ENCODE measurements around the gene RTF1.
"Not testable (repeated sequence)": the region's sequence is repeated elsewhere in the genome, so short reads cannot be mapped to it uniquely, and the experiment has no call there.

The RTF1 gene

DNA sequence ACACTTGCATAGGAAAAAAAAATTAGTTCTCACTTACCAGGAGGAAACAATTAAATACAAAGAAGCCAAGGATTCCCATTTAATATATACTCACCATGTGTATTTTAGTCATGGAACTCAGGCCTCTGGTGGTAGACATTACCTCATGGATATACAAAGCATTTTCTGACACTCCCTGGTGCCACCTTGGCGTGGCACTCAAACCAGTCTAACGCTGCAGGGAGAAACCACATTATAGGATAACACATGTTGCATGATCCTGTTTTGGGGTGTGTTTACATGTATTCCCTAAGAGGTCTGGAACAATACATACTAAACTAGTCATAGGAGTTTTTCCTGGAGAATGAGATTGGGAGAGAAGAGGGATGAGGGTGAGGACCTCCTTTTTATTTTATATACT is 5.9 kb upstream of the RTF1 start:
- H3K27me3 ChIP-seq (ENCODE audit: control insufficient read depth, insufficient read depth, low read length), result no peaks in the 10 kb centered on the region
- no peak overlapping the region for H3K27ac ChIP-seq (ENCODE audit: low read depth, low read length)
- no peaks in the 10 kb centered on the region for H3K36me3 ChIP-seq (ENCODE audit: control insufficient read depth, insufficient read depth, low read length)
- no peak overlapping the region for H3K9ac ChIP-seq (ENCODE audit: low read length)
- H3K9me3 ChIP-seq (ENCODE audit: control insufficient read depth, insufficient read depth, low read depth, low read length), result no peaks in the 10 kb centered on the region
- H3K4me3 ChIP-seq (ENCODE audit: low read depth, low read length), result no peak overlapping the region
- H3K4me1 ChIP-seq (ENCODE audit: control insufficient read depth, insufficient read depth, low read length), result no peaks in the 10 kb centered on the region

DNA sequence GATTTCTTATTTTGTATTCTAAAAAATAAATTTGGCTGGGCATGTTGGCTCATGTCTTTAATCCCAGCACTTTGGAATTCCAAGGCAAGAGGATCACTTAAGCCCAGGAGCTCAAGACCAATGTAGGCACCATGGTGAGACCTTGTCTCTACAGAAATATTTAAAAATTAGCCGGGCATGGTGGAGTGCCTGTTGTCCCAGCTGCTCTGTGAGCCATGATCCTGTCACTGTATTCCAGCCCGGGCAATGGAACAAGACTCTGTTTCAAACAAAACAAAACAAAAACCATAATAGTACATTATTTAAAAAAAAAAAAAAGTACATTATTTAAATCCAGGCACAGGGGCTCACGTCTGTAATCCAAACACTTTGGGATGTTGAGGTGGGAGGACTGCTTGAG is 5.5 kb upstream of the RTF1 start:
- H3K27me3 ChIP-seq (ENCODE audit: control insufficient read depth, insufficient read depth, low read length), result no peaks in the 10 kb centered on the region
- H3K9me3 ChIP-seq (ENCODE audit: control insufficient read depth, insufficient read depth, low read depth, low read length), result no peaks in the 10 kb centered on the region
- H3K27ac ChIP-seq (ENCODE audit: low read depth, low read length), result no peak overlapping the region
- H3K4me3 ChIP-seq (ENCODE audit: low read depth, low read length), result no peak overlapping the region
- no peaks in the 10 kb centered on the region for H3K36me3 ChIP-seq (ENCODE audit: control insufficient read depth, insufficient read depth, low read length)
- no peaks in the 10 kb centered on the region for H3K4me1 ChIP-seq (ENCODE audit: control insufficient read depth, insufficient read depth, low read length)
- H3K9ac ChIP-seq (ENCODE audit: low read length), result no peak overlapping the region

- Histone ChIP-seq H3K36me3 (ENCODE audit: control insufficient read depth, insufficient read depth, low read length) (no peaks in the 10 kb centered on the region), H3K27ac (ENCODE audit: low read depth, low read length) (no peak overlapping the region), H3K9me3 (ENCODE audit: control insufficient read depth, insufficient read depth, low read depth, low read length) (no peaks in the 10 kb centered on the region), H3K4me3 (ENCODE audit: low read depth, low read length) (peak overlapping the region; percentile 95), H3K27me3 (ENCODE audit: control insufficient read depth, insufficient read depth, low read length) (no peaks in the 10 kb centered on the region), H3K4me1 (ENCODE audit: control insufficient read depth, insufficient read depth, low read length) (no peaks in the 10 kb centered on the region), H3K9ac (ENCODE audit: low read length) (peak overlapping the region; percentile 80)
Observed at GRCh38 chr15:41416128-41416741, 660 bp upstream of the RTF1 start.

DNA sequence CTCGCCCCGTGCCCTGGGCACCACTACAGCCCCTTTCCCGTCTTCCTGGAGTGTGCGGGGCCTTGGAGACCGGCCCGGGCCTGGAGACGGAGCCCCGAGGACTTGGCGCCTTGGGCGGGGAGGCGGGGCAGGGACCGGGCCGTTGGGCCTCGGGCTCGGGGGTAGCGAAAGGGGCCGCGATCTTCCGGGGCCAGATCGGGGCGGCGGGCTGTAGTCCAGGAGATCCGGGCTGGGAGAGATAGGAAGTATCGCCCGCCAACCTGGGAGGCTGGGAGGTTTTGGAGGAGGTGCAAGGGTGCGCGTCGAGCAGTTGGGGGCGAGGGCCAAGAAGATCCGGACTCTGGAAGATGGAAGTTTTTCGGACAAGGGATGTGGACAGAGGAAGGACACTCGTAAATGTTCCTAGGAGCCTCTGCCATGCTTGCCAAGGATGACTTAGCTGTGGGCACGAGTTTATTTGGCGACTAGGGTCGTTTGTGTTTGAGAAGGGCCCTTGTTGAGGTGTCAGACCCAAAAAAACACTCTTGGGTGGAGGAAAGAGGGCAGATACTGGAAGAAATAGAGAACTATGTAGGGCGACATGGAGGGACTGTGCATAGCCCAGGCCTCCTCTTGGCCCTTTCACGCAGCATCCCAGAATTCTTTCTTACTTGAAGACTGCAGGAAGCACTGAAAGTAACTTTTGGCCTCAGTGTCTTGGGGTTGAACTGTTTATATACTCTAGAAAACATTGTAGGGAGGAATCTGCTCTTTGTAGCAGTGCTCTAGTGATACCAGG is 712 bp downstream of the RTF1 start:
- H3K27me3 ChIP-seq (ENCODE audit: control insufficient read depth, insufficient read depth, low read length), result no peaks in the 10 kb centered on the region
- peak overlapping the region; percentile 90 for H3K9ac ChIP-seq (ENCODE audit: low read length)
- no peaks in the 10 kb centered on the region for H3K36me3 ChIP-seq (ENCODE audit: control insufficient read depth, insufficient read depth, low read length)
- H3K4me1 ChIP-seq (ENCODE audit: control insufficient read depth, insufficient read depth, low read length), result no peaks in the 10 kb centered on the region
- peak overlapping the region; percentile 74 for H3K27ac ChIP-seq (ENCODE audit: low read depth, low read length)
- H3K4me3 ChIP-seq (ENCODE audit: low read depth, low read length), result peak overlapping the region; percentile 95
- no peaks in the 10 kb centered on the region for H3K9me3 ChIP-seq (ENCODE audit: control insufficient read depth, insufficient read depth, low read depth, low read length)

DNA sequence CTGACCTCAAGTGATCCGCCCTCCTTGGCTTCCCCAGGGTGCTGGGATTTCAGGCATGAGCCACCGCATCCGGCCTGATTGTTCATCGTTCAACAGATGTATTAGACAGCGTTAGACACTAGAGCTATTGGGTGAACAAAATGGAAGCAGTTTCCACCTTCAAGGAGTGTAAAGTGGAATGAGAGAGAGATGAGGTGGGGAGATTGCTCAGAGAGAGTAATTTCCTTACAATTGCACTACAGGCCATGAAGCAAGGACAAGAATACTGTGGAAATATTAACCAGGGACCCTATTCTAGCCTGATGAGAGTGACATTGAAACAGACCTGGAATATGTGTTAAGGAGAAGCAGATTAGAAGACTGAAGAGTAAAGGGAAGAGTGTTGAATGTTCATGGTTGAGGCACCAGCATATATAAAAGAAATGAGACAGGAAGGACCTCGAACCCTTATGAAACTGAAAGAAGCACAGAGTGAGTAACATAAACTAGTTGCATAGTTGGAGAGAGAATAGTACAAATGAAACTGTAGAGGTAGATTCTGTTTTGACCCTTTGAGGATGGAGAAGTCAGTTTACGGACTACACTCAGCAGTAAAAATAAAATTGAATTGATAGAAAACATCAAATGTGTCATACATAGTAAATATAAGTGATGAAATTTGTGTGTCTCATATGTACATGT is 7.2 kb downstream of the RTF1 start:
- Histone ChIP-seq H3K36me3 (ENCODE audit: control insufficient read depth, insufficient read depth, low read length) (peaks cover 2% of the 10 kb centered on the region; the same call in 1 of the 2 replicates), H3K27ac (ENCODE audit: low read depth, low read length) (no peak overlapping the region), H3K27me3 (ENCODE audit: control insufficient read depth, insufficient read depth, low read length) (no peaks in the 10 kb centered on the region), H3K4me3 (ENCODE audit: low read depth, low read length) (no peak overlapping the region), H3K9ac (ENCODE audit: low read length) (no peak overlapping the region), H3K4me1 (ENCODE audit: control insufficient read depth, insufficient read depth, low read length) (no peaks in the 10 kb centered on the region), H3K9me3 (ENCODE audit: control insufficient read depth, insufficient read depth, low read depth, low read length) (no peaks in the 10 kb centered on the region)

DNA sequence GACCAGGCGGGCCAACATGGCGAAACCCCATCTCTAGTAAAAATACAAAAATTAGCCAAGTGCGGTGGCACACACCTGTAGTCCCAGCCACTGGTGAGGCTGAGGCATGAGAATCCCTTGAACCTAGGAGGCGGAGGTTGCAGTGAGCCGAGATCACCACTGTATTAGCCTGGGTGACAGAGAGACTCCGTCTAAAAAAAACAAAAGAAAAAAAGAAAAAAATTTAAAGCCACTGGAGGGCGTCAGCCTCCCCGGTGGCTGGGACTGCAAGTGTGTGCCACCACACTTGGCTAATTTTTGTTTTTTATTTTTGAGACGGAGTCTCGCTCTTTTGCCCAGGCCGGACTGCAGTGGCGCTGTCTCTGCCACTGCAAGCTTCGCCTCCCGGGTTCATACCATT is 7.9 kb downstream of the RTF1 start:
- no peak overlapping the region for H3K4me3 ChIP-seq (ENCODE audit: low read depth, low read length)
- H3K27ac ChIP-seq (ENCODE audit: low read depth, low read length), result no peak overlapping the region
- H3K4me1 ChIP-seq (ENCODE audit: control insufficient read depth, insufficient read depth, low read length), result no peaks in the 10 kb centered on the region
- H3K36me3 ChIP-seq (ENCODE audit: control insufficient read depth, insufficient read depth, low read length), result peaks cover 2% of the 10 kb centered on the region; the same call in 1 of the 2 replicates
- no peaks in the 10 kb centered on the region for H3K9me3 ChIP-seq (ENCODE audit: control insufficient read depth, insufficient read depth, low read depth, low read length)
- H3K27me3 ChIP-seq (ENCODE audit: control insufficient read depth, insufficient read depth, low read length), result no peaks in the 10 kb centered on the region
- no peak overlapping the region for H3K9ac ChIP-seq (ENCODE audit: low read length)

DNA sequence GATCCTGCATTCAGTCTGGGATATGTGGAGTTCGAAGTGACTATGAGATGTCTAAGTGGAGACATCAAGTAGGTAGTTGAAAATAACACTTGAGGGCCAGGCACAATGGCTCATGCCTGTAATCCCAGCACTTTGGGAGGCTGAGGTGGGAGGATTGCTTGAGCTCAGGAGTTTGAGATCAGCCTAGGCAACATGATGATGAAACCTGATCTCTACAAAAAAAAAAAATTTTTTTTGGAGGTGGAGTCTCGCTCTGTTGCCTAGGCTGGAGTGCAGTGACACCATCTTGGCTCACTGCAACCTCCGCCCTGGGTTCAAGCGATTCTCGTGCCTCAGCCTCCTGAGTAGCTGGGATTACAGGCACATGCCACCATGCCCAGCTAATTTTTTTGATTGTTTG is 9.0 kb downstream of the RTF1 start:
- H3K4me3 ChIP-seq (ENCODE audit: low read depth, low read length); H3K36me3 ChIP-seq (ENCODE audit: control insufficient read depth, insufficient read depth, low read length); H3K27ac ChIP-seq (ENCODE audit: low read depth, low read length); H3K9me3 ChIP-seq (ENCODE audit: control insufficient read depth, insufficient read depth, low read depth, low read length); H3K4me1 ChIP-seq (ENCODE audit: control insufficient read depth, insufficient read depth, low read length); H3K9ac ChIP-seq (ENCODE audit: low read length); H3K27me3 ChIP-seq (ENCODE audit: control insufficient read depth, insufficient read depth, low read length): not testable (repeated sequence)

GRCh38 chr15:41429003-41429890 is 12.4 kb downstream of the RTF1 start:
- Histone ChIP-seq H3K27me3 (ENCODE audit: control insufficient read depth, insufficient read depth, low read length) (no peaks in the 10 kb centered on the region), H3K27ac (ENCODE audit: low read depth, low read length) (no peak overlapping the region), H3K9ac (ENCODE audit: low read length) (no peak overlapping the region), H3K9me3 (ENCODE audit: control insufficient read depth, insufficient read depth, low read depth, low read length) (no peaks in the 10 kb centered on the region), H3K4me3 (ENCODE audit: low read depth, low read length) (no peak overlapping the region), H3K36me3 (ENCODE audit: control insufficient read depth, insufficient read depth, low read length) (peaks cover 7% of the 10 kb centered on the region; the same call in 1 of the 2 replicates), H3K4me1 (ENCODE audit: control insufficient read depth, insufficient read depth, low read length) (no peaks in the 10 kb centered on the region)

- Histone ChIP-seq H3K9me3 (ENCODE audit: control insufficient read depth, insufficient read depth, low read depth, low read length) (no peaks in the 10 kb centered on the region), H3K27ac (ENCODE audit: low read depth, low read length) (no peak overlapping the region), H3K4me1 (ENCODE audit: control insufficient read depth, insufficient read depth, low read length) (no peaks in the 10 kb centered on the region), H3K36me3 (ENCODE audit: control insufficient read depth, insufficient read depth, low read length) (peaks cover 34% of the 10 kb centered on the region), H3K4me3 (ENCODE audit: low read depth, low read length) (no peak overlapping the region), H3K9ac (ENCODE audit: low read length) (no peak overlapping the region), H3K27me3 (ENCODE audit: control insufficient read depth, insufficient read depth, low read length) (no peaks in the 10 kb centered on the region)
Observed at GRCh38 chr15:41435037-41435786, 18.3 kb downstream of the RTF1 start.

DNA sequence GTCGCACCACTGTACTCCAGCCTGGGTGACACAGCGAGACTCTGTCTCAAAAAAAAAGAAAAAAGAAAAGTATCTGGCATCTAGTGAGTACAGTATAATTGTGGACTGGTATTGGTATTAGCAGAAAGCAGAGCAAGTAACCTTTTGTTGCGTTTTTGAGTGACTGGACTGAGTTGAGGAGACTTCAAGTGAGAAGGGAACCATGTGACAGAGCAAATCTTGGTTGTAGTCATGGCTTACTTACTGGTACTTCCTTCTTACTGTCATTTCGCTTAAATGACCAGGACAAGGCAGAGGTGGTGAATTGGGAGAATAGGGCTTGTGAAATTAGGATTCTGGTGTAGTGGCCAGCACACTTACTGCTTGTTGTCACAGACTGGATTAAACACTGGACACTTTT is 20.6 kb downstream of the RTF1 start:
- Histone ChIP-seq H3K4me1 (ENCODE audit: control insufficient read depth, insufficient read depth, low read length) (no peaks in the 10 kb centered on the region), H3K27me3 (ENCODE audit: control insufficient read depth, insufficient read depth, low read length) (no peaks in the 10 kb centered on the region), H3K4me3 (ENCODE audit: low read depth, low read length) (no peak overlapping the region), H3K36me3 (ENCODE audit: control insufficient read depth, insufficient read depth, low read length) (peaks cover 46% of the 10 kb centered on the region), H3K9me3 (ENCODE audit: control insufficient read depth, insufficient read depth, low read depth, low read length) (no peaks in the 10 kb centered on the region), H3K9ac (ENCODE audit: low read length) (no peak overlapping the region), H3K27ac (ENCODE audit: low read depth, low read length) (no peak overlapping the region)
